ENCODE results near the gene PALMD. TPM values are rescaled to one million over a fixed set of nuclear protein-coding genes. Genes with fewer than 3 reads are reported as not detected.

Gene PALMD, protein sequence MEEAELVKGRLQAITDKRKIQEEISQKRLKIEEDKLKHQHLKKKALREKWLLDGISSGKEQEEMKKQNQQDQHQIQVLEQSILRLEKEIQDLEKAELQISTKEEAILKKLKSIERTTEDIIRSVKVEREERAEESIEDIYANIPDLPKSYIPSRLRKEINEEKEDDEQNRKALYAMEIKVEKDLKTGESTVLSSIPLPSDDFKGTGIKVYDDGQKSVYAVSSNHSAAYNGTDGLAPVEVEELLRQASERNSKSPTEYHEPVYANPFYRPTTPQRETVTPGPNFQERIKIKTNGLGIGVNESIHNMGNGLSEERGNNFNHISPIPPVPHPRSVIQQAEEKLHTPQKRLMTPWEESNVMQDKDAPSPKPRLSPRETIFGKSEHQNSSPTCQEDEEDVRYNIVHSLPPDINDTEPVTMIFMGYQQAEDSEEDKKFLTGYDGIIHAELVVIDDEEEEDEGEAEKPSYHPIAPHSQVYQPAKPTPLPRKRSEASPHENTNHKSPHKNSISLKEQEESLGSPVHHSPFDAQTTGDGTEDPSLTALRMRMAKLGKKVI
- 5.9 TPM for total RNA-seq

DNA sequence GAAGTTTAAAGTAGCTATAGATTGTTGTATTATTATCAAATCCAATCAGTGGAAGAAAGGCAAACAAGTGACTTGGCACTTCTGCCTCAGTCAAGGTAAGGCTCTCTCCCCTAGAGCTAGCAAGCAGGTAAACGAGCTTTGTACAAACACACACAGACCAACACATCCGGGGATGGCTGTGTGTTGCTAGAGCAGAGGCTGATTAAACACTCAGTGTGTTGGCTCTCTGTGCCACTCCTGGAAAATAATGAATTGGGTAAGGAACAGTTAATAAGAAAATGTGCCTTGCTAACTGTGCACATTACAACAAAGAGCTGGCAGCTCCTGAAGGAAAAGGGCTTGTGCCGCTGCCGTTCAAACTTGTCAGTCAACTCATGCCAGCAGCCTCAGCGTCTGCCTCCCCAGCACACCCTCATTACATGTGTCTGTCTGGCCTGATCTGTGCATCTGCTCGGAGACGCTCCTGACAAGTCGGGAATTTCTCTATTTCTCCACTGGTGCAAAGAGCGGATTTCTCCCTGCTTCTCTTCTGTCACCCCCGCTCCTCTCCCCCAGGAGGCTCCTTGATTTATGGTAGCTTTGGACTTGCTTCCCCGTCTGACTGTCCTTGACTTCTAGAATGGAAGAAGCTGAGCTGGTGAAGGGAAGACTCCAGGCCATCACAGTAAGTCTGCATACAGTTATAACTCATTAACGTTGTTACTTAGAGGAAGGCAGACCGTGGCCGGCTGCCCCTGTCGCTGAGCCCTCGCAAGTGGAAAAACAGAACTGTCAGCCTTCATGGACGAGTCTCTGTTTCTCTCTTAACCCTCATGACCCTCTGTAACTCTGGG lies at the start of gene PALMD:
Gene PALMD, plus strand, starts transcription at position 415 of the 833 bp plus-strand sequence. Its CDS starts 205 bp downstream, at position 620.
- DNase-seq (ENCODE audit: low spot score) = peak; percentile 22

DNA sequence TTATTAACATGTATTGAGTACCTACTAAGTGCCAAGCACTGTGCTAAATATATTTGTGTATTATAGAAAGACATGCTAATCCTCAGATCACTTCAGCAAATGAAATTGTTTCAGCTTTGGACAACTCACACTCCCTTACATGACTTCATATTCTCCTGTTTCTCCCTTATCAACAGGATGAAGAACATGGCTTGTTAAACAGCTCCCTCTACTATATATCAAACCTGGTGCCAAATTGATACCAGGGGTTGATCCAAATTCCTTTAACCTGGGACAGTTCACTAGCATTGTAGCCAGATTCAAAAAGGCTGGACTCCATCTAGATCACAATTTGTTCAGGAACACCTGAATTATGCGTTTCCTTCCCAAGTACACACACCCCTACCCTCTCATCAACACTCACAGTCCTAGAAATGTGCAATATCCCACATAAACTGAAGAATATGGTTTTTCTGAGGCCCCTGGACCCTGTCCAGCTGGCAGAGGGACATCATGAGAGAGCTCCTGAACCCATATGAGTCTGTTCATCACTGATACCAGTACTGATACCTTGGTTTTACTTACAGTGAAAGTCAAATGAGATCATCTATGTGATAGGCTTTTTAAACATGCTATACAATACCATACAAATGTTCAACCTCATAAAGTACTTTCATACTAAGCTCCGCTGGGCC lies 47.0 kb upstream of the PALMD start:
- DNase-seq (ENCODE audit: low spot score) = no peak

DNA sequence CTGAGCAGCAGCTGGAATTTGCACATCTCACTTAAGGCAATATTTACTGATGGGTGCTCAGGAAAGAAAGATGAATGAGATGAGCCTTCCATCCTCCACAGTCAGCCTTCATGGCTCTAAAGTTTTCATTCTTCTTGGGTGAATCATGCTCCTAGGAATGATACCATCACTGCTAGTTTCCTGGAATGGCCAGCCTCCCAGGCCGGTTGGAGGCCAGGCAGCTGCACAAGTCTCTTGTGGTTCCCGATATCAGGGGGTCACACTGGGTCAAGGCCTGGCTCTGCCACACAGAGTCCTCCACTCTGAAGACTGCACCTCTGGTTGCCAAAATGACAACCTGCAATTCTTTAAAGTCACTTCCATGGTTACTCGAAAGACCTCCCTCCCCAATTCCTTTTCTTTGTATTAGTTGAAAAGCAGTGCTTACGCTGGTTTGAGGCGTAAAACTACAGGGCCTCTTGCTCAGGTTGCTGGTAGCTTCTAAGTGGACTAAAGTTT lies 46.2 kb upstream of the PALMD start:
- DNase-seq (ENCODE audit: low spot score) = no peak

DNA sequence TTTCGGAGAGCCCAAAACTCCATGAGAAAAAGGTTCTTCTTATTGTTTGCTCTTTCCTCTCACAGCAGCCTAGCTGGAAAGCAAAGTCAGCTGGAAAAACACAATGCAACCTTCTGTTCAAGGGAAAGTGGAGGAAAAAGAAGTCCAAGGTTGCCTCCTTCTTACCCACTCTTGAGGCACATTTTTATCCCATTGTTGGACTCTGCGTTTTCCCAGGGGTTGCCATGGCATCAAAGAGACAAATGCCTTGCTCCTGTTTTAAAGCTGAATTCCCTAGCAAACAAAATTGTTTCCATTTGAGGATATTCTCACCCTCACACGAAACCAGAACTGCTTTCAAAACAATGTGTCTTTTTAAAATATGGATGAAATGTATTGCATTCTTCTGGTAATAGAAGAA lies 45.1 kb upstream of the PALMD start:
- no peak for DNase-seq (ENCODE audit: low spot score)

DNA sequence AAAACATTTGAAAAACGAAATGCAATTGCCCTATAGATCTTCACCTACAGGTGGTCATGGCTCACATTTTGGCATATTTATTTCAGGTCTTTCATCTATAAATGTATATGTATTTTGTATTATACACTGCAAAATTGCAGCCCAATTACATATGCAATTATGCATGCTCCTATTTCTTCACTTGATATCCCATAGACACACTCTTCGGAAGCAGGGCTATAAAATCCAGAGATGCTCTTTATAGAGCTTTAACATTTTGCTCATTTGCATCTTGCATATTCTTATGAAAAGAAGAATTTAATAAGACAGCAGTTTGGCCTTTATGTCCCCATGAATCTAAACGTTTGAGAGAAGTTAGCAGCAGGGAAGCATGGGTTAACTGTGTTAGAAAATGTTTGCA lies 44.7 kb upstream of the PALMD start:
- DNase-seq (ENCODE audit: low spot score) = no peak

DNA sequence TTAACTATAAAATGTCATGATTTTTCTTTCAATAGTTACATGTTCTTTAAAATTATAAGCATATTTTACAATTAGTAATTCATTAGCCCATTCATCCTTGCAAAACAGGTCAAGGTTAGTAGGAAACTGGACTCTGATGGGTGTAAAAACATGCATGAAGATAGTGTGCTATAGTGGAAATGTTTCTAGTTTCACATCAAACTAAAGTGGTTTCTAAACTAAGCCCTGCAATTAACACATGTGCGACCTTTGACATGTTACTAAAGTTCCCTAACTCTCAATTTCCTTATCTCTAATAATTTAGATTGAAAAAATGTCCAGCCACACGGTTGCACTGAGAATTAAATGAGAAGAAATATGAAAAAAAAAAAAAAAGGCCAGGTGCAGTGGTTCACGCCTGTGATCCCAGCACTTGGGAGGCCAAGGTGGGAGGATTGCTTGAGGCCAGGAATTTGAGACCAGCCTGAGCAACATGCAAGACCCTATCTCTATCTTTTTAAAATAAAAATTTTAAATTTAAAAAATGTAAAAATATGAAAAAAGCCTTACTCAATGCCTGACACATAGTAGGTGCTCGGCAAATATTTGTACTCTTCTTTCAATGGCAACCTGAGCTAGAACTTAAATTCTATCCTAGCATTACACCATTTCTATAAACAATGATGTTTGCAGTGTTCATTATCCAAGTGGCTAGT lies 44.1 kb upstream of the PALMD start:
- DNase-seq (ENCODE audit: low spot score) = no peak

DNA sequence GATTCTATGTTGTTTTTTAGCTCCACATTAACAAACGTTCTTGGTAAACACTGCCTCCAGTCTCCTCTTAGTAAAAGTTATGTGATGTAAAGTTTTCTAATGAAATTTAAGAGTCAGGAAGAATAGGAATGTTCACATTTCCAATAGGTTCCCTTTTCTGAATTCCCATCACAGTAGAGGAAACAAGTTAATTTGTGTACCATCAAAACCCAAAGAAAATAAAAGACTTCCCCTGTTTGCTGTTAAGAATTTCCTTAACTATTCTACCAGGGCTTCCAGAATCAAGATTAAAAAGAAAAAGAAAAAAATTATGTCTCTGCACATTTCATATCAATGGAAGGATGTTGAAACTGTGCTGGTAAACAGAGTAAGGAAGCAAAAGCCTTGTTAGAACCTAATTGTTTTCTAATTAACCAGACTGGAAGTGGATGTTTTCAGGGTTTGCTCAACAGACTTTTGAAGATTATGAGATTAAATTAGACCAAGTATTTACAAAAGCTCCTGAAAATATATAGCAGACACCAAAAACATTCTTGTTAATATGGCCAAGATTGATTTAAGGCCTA lies 43.4 kb upstream of the PALMD start:
- DNase-seq (ENCODE audit: low spot score) = no peak

DNA sequence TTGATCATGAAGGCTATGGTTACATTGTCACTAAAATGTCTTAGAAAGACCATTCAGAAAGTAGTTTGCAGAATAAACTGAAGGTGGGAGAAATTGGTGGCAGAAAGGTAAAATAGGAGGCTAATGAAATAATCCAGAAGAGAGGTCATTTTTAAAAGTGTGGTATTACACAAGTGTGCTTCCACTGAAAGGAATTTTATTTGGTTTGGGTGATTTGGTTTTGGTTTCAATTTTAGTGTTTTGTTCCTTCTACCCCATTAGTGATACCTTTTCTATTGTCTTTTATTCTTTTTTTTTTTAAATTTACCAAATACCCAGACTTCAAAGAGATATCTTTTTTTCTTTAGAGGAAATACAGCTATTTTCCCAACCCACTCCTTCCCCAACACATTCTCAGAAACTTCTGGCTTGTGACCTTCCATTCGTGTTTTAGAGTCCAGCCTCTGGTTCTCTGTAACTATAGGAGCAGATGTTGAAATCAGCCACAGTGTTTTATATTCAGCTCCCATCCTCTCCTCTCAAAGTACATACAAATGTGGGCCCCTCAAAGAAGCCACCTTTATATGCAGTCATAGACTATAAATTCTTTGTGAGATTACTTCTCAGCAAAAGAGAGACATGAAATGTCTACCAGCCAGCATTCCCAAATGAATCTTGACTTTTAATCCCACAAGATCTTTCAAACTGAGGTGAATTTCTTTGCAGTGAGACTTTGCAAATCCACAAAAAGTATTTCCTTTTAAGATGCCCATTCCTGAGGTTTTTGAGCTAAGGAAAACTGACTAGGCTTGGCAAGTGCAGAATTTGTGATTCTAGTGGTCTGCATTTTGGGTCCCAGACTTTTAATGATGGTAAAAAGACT lies 42.0 kb upstream of the PALMD start:
- DNase-seq (ENCODE audit: low spot score) = no peak

DNA sequence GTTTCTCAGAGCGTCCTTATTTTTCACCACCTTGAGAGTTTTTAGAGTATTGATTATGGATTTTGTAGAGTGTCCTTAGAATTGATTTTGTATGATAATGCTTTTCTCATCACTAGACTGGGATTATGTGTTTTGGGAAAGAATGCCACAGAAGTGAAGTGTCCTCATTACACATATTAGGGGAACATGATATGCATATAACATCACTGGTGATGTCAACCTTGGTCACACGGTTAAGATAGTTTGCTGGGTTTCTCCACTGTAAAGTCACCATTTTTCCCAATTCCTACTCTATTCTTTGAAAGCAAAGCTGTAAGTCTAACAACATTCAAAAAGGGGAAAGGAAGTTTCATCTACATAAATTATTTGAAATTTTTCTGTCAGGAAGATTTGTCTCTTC lies 39.6 kb upstream of the PALMD start:
- DNase-seq (ENCODE audit: low spot score) = no peak

DNA sequence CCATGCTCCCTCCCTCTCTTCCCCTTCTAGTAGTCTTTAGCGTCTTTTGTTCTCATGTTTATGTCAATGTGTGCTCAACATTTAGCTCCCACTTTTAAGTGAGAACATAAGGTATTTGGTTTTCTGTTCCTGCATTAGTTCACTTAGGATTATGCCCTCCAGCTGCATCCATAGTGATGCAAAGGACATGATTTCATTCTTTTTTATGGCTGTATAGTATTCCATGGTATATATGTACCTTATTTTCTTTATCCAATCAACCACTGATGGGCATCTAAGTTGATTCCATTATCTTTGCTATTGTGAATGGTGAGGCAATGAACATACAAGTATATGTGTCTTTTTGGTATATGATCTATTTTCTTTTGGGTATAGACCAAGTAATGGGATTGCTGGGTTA lies 38.3 kb upstream of the PALMD start:
- no peak for DNase-seq (ENCODE audit: low spot score)

DNA sequence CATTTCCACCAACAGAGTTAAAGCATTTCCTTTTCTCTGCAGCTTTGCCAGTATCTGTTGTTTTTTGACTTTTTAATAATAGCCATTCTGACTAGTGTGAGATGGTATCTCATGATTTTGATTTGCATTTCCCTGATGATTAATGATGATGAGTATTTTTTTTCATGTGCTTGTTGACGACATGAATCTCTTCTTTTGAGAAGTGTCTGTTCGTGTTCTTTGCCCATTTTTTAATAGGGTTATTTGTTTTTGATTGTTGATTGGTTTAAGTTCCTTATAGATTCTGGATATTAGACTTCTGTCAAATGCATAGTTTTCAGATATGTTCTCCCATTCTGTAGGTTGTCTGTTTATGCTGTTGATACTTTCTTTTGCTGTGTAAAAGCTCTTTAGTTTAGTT lies 37.9 kb upstream of the PALMD start:
- DNase-seq (ENCODE audit: low spot score) = no peak

DNA sequence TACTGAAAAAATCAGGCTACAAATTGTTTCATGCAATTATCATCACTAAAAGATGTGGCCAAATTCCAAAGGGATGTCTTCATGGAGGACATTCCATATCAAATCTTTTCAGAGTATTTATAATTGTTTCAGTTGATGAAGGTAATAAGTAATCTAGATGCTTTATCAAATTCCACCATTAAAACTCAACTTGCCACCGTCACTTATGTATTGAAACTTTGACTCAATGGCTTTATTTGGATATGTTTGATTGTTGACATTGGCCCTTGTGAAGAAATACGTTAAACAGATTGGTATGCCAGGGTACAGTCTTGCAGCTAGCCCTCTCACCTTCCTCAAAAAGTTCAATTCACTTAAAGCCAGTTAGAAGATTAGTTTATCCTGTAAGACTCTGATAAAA lies 32.2 kb upstream of the PALMD start:
- no peak for DNase-seq (ENCODE audit: low spot score)

DNA sequence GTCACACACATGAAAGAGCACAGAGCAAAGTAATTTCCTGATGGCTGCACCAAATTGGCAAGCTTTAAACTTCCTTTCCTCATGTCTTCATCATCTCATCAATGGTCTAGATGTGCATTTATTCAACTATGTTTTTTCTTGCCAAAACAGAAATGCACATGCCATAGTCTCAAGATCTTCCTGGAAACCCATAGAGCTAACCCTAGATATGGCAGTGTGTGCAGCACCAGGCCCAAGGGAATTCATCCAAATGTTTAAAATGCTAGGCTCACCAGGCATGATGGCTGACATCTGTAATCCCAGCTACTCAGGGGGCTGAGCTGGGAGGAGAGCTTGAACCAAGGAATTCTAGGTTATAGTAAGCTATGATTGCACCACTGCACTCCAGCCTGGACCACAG lies 31.2 kb upstream of the PALMD start:
- no peak for DNase-seq (ENCODE audit: low spot score)

DNA sequence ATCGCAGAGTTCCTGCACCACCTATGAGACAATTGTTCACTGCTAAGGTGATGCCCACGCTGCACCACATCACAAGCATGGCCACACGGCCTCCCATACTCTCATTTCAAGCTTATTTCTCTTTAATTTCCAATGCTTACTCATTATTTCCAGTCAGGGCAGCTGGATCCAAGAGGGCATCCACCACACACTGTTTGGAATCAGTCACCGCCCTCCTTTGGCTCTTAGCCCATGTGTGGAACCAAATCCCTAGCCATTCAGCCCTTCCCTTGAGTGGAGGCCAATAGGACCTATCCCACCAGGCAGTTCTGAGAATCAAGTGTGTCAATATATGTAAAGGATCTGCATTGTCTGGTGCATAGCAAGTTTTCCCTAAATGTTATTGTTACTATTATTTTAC lies 26.3 kb upstream of the PALMD start:
- DNase-seq (ENCODE audit: low spot score) = no peak

DNA sequence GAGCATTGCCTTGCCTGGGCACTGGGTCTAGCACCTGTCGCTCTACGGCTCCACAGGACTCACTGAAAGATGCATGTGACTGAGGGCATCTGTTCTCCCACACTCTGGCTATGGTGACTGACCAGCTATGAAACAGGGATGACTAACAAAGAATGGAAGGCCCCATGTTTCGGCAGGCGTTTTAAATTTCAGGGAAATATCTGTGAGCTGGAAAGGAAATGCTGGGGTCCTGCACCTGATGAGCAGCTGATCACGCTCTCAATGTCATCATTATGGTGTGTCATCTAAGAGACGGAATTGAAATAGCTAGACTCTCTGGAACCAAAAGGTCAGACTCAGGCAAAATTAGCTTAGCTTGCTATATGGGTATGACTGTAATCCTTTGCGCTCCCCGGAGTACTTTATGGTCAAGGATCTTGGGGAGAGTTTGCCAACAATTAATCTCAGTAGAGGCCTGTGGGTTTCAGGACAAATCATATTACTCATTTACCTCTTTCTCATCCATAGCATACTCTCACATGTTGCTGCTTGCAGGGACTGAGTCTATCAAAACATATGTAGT lies 24.5 kb upstream of the PALMD start:
- DNase-seq (ENCODE audit: low spot score) = no peak

DNA sequence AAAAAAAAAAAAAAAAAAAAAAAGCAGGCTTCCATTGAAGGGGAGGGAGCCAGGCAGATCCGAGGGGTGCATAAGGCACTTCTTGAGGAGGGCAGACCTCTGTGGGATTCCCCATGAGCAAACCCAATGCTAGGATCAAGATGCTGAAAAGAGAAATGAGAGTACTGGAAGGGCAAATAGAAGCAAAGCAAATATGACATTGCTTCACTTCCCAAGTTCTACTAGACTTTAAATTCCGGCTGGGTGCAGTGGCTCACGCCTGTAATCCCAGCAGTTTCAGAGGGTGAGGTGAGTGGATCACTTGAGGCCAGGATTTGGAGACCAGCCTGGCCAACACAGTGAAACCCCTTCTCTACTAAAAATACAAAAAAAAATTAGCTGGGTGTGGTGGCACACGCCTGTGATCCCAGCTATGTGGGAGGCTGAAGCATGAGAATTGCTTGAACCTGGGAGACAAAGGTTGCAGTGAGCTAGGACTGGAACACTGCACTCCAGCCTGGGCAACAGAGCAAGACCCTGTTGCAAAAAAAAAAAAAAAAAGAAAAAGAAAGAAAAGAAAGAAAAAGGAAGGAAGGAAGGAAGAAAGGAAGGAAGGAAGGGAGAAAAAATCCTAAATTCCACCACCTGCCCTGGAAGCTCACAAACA lies 23.1 kb upstream of the PALMD start:
- no peak for DNase-seq (ENCODE audit: low spot score)

DNA sequence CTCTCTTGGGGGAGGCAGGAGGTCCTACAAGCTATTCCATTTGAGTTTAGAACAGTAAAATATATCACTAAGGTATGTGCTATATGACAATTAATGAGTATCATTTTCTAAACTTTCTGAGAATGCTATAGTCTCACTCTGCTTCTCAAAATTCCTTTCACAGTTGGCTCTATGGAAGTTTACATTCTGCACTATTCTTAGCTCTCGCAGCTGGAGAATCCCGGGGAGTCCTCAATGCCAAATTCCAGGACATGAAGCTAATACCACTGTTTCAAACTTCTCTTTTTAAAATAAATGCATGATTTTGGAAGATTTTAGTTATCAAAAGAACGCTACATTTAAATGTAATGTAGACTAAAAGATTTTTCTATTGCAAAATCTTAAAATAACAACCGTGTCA lies 22.4 kb upstream of the PALMD start:
- no peak for DNase-seq (ENCODE audit: low spot score)

DNA sequence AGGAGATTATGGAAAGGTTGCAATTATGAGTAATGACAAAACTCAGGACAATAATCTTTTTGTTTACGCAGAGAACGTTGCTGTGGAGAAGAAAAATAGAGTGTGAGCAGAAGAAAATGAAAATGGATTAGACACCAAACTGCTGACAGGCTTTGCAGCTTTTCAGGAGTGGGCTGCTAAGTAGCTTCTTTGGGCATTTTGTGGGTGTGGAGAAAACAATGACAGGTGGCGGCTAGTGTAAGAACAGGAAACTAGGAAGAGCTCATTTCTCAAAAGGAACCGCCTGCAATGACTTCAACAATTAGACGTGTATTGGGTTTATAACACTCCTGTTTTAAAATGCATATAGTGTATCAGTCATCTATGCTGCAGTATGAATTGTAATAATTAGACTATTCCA lies 18.3 kb upstream of the PALMD start:
- DNase-seq (ENCODE audit: low spot score) = no peak

DNA sequence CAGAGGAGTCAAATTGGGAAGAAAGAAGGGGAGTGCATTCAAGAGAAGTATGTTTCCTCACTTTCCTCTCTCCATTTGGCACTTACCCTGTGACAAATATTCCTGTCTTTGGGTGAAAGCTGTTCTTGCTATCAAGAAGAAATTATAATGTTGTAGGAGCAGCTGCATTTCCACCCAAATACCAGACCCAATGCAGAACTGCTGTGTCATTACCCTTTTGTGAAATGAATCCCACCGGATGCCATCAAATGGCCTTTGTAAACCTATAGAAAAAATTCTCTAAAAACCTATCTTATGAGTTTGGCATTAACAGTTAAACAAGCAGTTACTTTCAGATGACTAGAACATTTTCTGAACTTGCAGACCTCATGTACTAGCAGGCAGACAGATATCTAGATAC lies 16.7 kb upstream of the PALMD start:
- DNase-seq (ENCODE audit: low spot score) = no peak
